H54 (cell line): ENCODE measurements around the gene MORC1.

ENCODE experiments used
- DNase-seq: peaks from one replicate; pipeline ENCODE4 v3.0.0; 2011; ENCODE audit warnings: low spot score, mixed read lengths; ENCODE audit not compliant: insufficient read length
- FAIRE-seq: peaks from 3 replicates; lab custom pipeline; 2011; peaks lifted over from hg19 to GRCh38; lab: Jason Lieb, UNC
- POLR2A ChIP-seq: IDR thresholded peaks from 2 replicates; pipeline ENCODE4 v1.6.1; 2011; ENCODE audit warnings: low read depth, mild to moderate bottlenecking, low read length

MORC1 gene

DNA sequence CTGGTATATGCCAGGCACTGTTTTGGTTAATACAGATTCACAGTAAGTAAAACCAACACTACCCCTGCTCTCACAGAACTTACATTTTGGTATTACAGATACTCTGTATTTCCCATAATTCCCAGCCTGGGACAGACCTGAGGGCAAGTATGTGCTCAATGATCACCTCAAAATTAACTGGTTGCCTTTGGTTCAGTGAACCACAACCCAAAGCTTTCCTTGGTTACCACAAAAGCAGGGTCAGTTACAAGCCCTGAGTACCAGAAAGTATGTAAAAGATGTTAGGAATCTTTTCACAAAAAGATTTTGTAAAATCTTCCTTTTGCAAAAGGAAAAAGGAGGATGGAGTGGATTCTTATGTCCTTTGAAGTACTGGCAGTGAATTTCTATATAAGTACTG, 92.0 kb downstream of the MORC1 start:
- TF ChIP-seq POLR2A, result no peak
- no peak for FAIRE-seq
- no peak for DNase-seq

DNA sequence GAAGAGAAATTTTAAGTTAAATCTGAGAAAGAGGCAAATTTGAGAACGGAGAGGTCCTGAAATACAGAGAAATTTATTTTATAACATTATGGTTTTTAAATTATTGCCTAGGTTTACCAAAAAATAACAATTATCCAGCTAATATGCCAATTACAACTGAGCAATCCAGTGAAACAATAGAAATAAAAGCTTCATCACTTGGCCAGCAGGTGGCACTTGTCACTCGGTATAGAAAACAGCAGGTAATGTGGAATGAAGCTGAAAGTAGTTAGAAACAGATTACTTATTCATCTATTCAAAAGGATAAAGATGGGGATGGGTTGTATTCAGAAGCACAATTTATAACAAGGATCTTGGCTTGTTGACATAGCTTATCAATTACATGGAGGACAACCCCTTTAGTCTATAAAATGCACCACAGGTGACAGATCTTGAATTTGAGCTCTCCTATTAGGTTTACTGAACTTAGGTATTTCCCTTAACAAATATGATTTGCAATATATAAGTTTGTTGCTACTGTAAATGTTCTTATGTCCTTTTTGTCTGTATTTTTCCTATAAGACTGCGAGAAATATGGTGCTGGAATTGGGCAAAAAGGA, 94.2 kb downstream of the MORC1 start:
- TF ChIP-seq POLR2A, result no peak
- no peak for DNase-seq
- FAIRE-seq, result no peak

GRCh38 chr3:109023167-109023566, 94.8 kb downstream of the MORC1 start:
- TF ChIP-seq POLR2A, result no peak
- FAIRE-seq, result no peak
- no peak for DNase-seq

DNA sequence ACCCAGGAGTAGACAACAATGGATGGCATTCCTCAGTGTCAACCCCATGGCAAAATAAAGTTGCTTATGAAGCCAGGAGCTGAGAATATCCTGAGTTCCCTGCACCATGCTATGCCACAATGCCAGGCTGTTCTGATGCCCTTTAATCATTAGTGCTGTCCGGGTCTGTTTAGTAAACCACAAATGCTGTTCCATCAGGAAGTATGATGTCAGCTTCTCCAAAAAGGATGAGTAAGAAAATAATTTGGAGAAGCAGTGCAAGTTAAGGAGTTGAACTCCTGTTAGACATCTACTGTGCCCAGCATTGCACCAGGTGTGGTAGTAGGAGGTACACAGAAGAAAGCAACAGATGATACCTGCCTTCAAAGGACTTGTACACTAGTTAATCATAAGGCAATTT, 96.4 kb downstream of the MORC1 start:
- no peak for FAIRE-seq

GRCh38 chr3:109018828-109019227, 99.1 kb downstream of the MORC1 start:
- DNase-seq (no peak), FAIRE-seq (no peak)
- no peak for TF ChIP-seq POLR2A

More for the DNA sequence above, 96.4 kb downstream of the MORC1 start:
- TF ChIP-seq POLR2A, result no peak
- DNase-seq, result no peak

GRCh38 chr3:109005443-109005842, 112.5 kb downstream of the MORC1 start:
- DNase-seq (no peak), FAIRE-seq (no peak)
- no peak for TF ChIP-seq POLR2A

GRCh38 chr3:108998436-108998835, 119.5 kb downstream of the MORC1 start:
- TF ChIP-seq POLR2A, result no peak
- DNase-seq (no peak), FAIRE-seq (no peak)

DNA sequence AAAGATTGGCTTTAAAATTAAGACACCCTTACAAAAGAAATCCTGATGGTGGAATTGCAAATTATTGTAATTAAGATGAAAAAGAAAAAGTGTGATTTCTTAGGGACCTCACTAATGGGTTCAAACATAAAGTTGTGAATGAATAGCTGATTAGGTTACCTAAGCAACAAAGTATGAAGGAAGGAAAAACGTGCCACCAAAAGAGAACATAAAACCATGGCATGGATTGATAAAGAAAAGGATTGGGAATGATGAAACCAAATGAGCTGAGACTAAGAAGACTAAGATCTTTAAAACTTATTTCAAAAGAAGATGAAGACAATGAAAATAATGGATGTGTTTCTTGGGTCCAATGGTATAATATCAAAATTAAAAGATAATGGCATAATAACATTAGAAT, 132.1 kb downstream of the MORC1 start:
- FAIRE-seq (no peak), DNase-seq (no peak)

DNA sequence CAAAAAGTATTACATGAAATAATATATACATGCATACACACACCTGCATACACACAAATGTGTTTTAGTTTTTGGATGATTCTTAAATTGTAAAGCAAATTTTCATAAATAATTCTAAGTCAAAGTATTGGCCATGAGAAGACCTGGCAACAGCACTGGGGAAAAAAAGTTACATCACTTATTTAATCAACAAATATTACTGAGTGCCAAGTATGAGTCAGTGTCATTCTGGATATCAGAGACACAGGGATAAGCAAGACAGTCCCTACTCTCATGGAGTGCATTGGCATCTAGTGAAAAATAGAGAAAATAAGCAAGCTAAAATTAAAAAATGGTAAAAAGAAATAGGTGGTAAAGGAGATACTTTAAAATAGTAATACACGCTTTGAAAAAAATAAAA, 134.9 kb downstream of the MORC1 start:
- DNase-seq (no peak), FAIRE-seq (no peak)
- no peak for TF ChIP-seq POLR2A

More for the DNA sequence above, 132.1 kb downstream of the MORC1 start:
- TF ChIP-seq POLR2A, result no peak

GRCh38 chr3:108976058-108976457, 141.9 kb downstream of the MORC1 start:
- DNase-seq (no peak), FAIRE-seq (no peak)
- no peak for TF ChIP-seq POLR2A

GRCh38 chr3:108973019-108973418, 144.9 kb downstream of the MORC1 start:
- DNase-seq (no peak), FAIRE-seq (no peak)

GRCh38 chr3:108972482-108972881, 145.5 kb downstream of the MORC1 start:
- DNase-seq (no peak), FAIRE-seq (no peak)
- TF ChIP-seq POLR2A, result no peak

More at GRCh38 chr3:108973019-108973418, 144.9 kb downstream of the MORC1 start:
- no peak for TF ChIP-seq POLR2A

DNA sequence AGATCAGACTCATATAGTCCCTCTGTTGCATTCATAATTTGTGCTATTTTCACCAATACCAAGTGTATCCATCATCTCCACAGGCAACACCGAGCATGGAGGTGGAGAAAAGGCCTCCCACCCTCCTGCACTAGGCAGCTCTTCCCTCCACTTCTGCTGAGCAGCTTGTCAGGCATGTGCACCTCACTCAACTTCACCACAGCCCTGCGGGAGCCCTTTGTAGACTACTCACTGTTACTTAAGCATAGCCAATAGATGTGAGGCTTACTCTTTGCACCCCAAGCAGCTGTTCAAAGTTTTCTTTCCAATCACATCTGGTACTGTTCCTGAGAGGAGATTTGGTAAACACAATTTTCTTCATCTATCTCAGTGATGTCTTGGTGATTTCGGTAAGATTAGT, 147.4 kb downstream of the MORC1 start:
- FAIRE-seq, result no peak

DNA sequence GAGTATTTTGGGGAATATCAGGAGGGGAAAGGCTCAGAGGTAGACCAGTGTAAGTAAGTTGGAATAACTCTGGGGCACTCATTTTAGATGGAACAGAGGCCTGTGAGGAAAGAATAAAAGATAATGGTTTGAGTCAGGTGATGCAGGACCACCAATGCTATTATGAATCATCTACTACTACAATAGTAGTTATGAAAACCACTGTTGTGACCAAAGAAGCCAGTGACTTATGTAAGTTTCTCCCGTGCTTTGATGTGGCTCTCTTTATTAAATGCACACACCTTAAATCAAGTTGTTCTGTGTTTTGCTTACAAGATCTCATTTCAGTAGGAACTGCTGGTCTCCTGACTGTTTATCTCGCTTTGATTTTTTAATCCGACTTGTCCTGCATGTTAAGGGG, 151.2 kb downstream of the MORC1 start:
- no peak for TF ChIP-seq POLR2A
- no peak for FAIRE-seq
- DNase-seq, result no peak

More for the DNA sequence above, 147.4 kb downstream of the MORC1 start:
- TF ChIP-seq POLR2A, result no peak
- DNase-seq, result no peak

- FAIRE-seq (no peak), DNase-seq (no peak)
- TF ChIP-seq POLR2A, result no peak
These were observed 158.9 kb downstream of the MORC1 start for GRCh38 chr3:108959017-108959416.
